ENCODE data around the gene ASTL. TPM values are rescaled to one million over a fixed set of nuclear protein-coding genes. Genes with fewer than 3 reads are reported as not detected.

ASTL gene
- total and polyA plus RNA-seq, 9 of the 15 experiments (the other 6 are each of a cell fraction or from before 2014, with no cell fraction given) = not detected

GRCh38 chr2:96146881-96147592, 8.7 kb upstream of the ASTL start:
- POLR2A ChIA-PET = interaction anchor here (0.8 kb wide), 1 partner anchor 126 kb away, joined by 3 read pairs; no protein-coding TSS in a partner anchor
- H3K4me3 ChIP-seq = no peak overlapping the region
- peak overlapping the region in 1 of 2 experiments; percentile 88; a peak in 2 of 4 replicates for H3K9ac ChIP-seq (ENCODE audit: insufficient read depth in 1 of 2, low read depth in 2 of 2, low read length in 2 of 2)
- H3K9me1 ChIP-seq (ENCODE audit: control insufficient read depth, insufficient read depth, low read length) = no peaks in the 10 kb centered on the region
- H3K4me1 ChIP-seq (replicated peaks in 1 of 2; ENCODE audit: control insufficient read depth in 2 of 2, insufficient read depth in 2 of 2, low read length in 2 of 2) = peaks cover 22 to 42% of the 10 kb centered on the region in 2 experiments
- H3K9me3 ChIP-seq (replicated peaks; ENCODE audit: control insufficient read depth, insufficient read depth, low read depth, low read length) = no peaks in the 10 kb centered on the region
- peak overlapping the region; percentile 73 for H2AFZ ChIP-seq (ENCODE audit: low read depth, low read length)
- 0 out of 2 replicates have a peak overlapping the region, but pooled peaks have one; percentile 6 for H3K4me2 ChIP-seq (ENCODE audit: insufficient read depth, low read length)
- no peaks in the 10 kb centered on the region for H4K20me1 ChIP-seq (replicated peaks; ENCODE audit: control insufficient read depth, insufficient read depth, low read length)
- no peak overlapping the region for H3K27ac ChIP-seq (ENCODE audit: extremely low read depth, low read depth, low read length)
- FAIRE-seq (no peak), DNase-seq (ENCODE audit: extremely low read depth in 1 of 4, low spot score in 3 of 4) (no peak), ATAC-seq (peak; percentile 34)
- 0 out of 5 replicates have a peak, but pooled peaks cover 0 to 4% of the 10 kb centered on the region in 2 experiments for H3K27me3 ChIP-seq (ENCODE audit: control insufficient read depth in 2 of 2, insufficient read depth in 2 of 2, low read length in 2 of 2)
- in situ Hi-C loops (cut with MboI) (no loop called here), intact Hi-C loops (cut with micrococcal nuclease) (no loop called here)
- H3K79me2 ChIP-seq (ENCODE audit: control insufficient read depth, insufficient read depth, low read length) = no peaks in the 10 kb centered on the region
- H3K36me3 ChIP-seq (ENCODE audit: control insufficient read depth, insufficient read depth, low read length) = no peaks in the 10 kb centered on the region
- TF ChIP-seq MAFK (IDR thresholded peaks at IDR 0.05; ENCODE audit: low read length) = no peak
- TF ChIP-seq FOXP1 (CRISPR knock-in tag; IDR thresholded peaks at IDR 0.05) = 0 out of 2 replicates have a peak, but pooled peaks have one; percentile 0
- TF ChIP-seq GATA2 (CRISPR knock-in tag; IDR thresholded peaks at IDR 0.05) = peak; percentile 44; the same call in 1 of the 2 replicates
- CTCF ChIA-PET (ENCODE audit: low intra/inter-chr PET ratio) = interaction anchor here (0.9 kb wide), 1 partner anchor 154 kb away, joined by 4 read pairs; no protein-coding TSS in a partner anchor
- BruUV-seq (replicated peaks) = no TSS peak
- 31% methylated on average over 9 of the region's 9 CpGs for WGBS (ENCODE audit: insufficient coverage, low coverage, missing lambda C conversion rate)
